OCI-LY7 (cell line): Measurements from ENCODE around the gene RNU1-4.
"Not testable (repeated sequence)": the region's sequence is repeated elsewhere in the genome, so short reads cannot be mapped to it uniquely, and the experiment has no call there.

Experiments used
- CTCF ChIP-seq: fragments of 200-600 bp; sonication (generic); conservative IDR thresholded peaks from 2 replicates; pipeline ENCODE4 v1.5.1; 2014; ENCODE audit warnings: mild to moderate bottlenecking, antibody characterized with exemption, low read length, moderate library complexity, mixed read lengths
- EZH2phosphoT487 ChIP-seq: fragments of 200-600 bp; sonication (generic); IDR thresholded peaks from 2 replicates; pipeline ENCODE4 v1.6.1; 2018; ENCODE audit warnings: low read depth, borderline replicate concordance, mild to moderate bottlenecking, mixed run types, antibody characterized with exemption, low read length, moderate library complexity, mixed read lengths

- TF ChIP-seq CTCF, EZH2phosphoT487: not testable (repeated sequence)
Measured at GRCh38 chr1:16781033-16781432, 40.7 kb downstream of the RNU1-4 start.
